Small intestine (tissue), 16 donors: ENCODE measurements around the gene TMEM31. TPM values are rescaled to one million over a fixed set of nuclear protein-coding genes. Genes with fewer than 3 reads are reported as not detected.

Experiments used
- DNase-seq, 2 donors: peaks; one replicate each; pipeline versions ENCODE4 v3.0.0 to v3.0.0-alpha.2; 2013
- FAIRE-seq: peaks from 2 replicates; lab custom pipeline; 2012; peaks lifted over from hg19 to GRCh38; lab: Jason Lieb, UNC
- H3K27ac ChIP-seq, 3 donors: one replicate each; pipeline ENCODE4 v1.5.1; 2013; ENCODE audit warnings: low read length in 2 of 3, mild to moderate bottlenecking in 2 of 3, control low read depth in 1 of 3, inconsistent platforms in 1 of 3, low read depth in 1 of 3, moderate library complexity in 1 of 3
- H3K27me3 ChIP-seq, 3 donors: one replicate each; pipeline ENCODE4 v1.6.1; 2013; ENCODE audit warnings: low read length in 3 of 3, inconsistent platforms in 1 of 3; ENCODE audit not compliant: control insufficient read depth in 3 of 3, insufficient read depth in 3 of 3
- H3K36me3 ChIP-seq, 3 donors: one replicate each; pipeline ENCODE4 v1.6.1; 2013; ENCODE audit warnings: low read length in 3 of 3, inconsistent platforms in 1 of 3, low read depth in 1 of 3, mild to moderate bottlenecking in 1 of 3, moderate library complexity in 1 of 3; ENCODE audit not compliant: control insufficient read depth in 3 of 3, insufficient read depth in 2 of 3
- H3K4me1 ChIP-seq, 3 donors: one replicate each; pipeline ENCODE4 v1.6.1; 2013; ENCODE audit warnings: low read length in 2 of 3, inconsistent platforms in 1 of 3, low read depth in 1 of 3, mild to moderate bottlenecking in 1 of 3, moderate library complexity in 1 of 3; ENCODE audit not compliant: control insufficient read depth in 3 of 3, insufficient read depth in 2 of 3
- H3K4me3 ChIP-seq, 3 donors: one replicate each; pipeline ENCODE4 v1.5.1; 2013; ENCODE audit warnings: low read length in 3 of 3, control low read depth in 1 of 3, inconsistent platforms in 1 of 3, low read depth in 1 of 3, mild to moderate bottlenecking in 1 of 3, moderate library complexity in 1 of 3
- H3K9me3 ChIP-seq, 2 donors: one replicate each; pipeline ENCODE4 v1.6.1; 2013; ENCODE audit warnings: low read depth in 1 of 2, low read length in 1 of 2; ENCODE audit not compliant: control insufficient read depth in 2 of 2, insufficient read depth in 1 of 2
- WGBS, 3 donors: extraction: QIAGEN DNeasy Blood & Tissue Kit; methylation state at CpG; one replicate each; pipeline ENCODE4 v1.1.7; 2013; 5-methylcytosine and 5-hydroxymethylcytosine counted together
- long read RNA-seq, 10 donors: transcript quantifications; one replicate each; lab custom pipeline, GENCODE V29; 2026
- polyA plus RNA-seq, 4 donors: library from polyadenylated mRNA; stranded (reverse) in 3 of 4; unstranded in 1 of 4; fragments of 200-250 nt in 3 of 4; fragments of 120-200 nt in 1 of 4; gene quantifications; one replicate each; pipeline versions ENCODE4 v1.2.1 to v1.2.3, GENCODE V29; 2013
- donor health status: healthy with polysubstance abuse.
- donor health status: control.
- donor health status: control.
- donor health status: Bipolar disorder and iron deficiency.
- donor health status: healthy.

Gene TMEM31
- under 1 TPM in 1 of 4 donors, not detected in 3; 0.13 TPM for polyA plus RNA-seq
- long read RNA-seq, donor 1, result 0 reads
- long read RNA-seq, donor 2, result 0 reads
- long read RNA-seq, donor 3, result 0 reads
- long read RNA-seq, donor 4, result 0 reads
- long read RNA-seq, donor 5, result 0 reads
- long read RNA-seq, donor 6, result 0 reads
- long read RNA-seq, donor 7, result 0 reads
- long read RNA-seq, donor 8, result 0 reads
- long read RNA-seq, donor 9, result 0 reads
- long read RNA-seq, donor 10, result 0 reads

GRCh38 chrX:103710609-103711008, at the start of gene TMEM31:
TMEM31 (plus strand) TSS chrX:103710909; CDS start chrX:103712259, 1,350 bp downstream.
- H3K36me3 ChIP-seq, result no peaks in the 10 kb centered on the region

GRCh38 chrX:103663981-103664762, 46.5 kb upstream of the TMEM31 start:
- Histone ChIP-seq H3K27me3 (peaks cover 0 to 13% (median 0%) of the 10 kb centered on the region in 3 donors), H3K36me3 (no peaks in the 10 kb centered on the region), H3K9me3 (no peaks in the 10 kb centered on the region), H3K27ac (no peak overlapping the region), H3K4me1 (no peaks in the 10 kb centered on the region), H3K4me3 (no peak overlapping the region)
- DNase-seq (peak in 1 of 2 donors; percentile 3), FAIRE-seq (no peak)
- WGBS, 3 donors, result 22 to 44% (median 22%) methylated on average over 21 to 23 of the region's 23 CpGs

More at GRCh38 chrX:103710609-103711008, at the start of gene TMEM31:
- no peaks in the 10 kb centered on the region for H3K9me3 ChIP-seq
- WGBS, 3 donors, result 74 to 90% (median 84%) methylated on average over 5 of the region's 5 CpGs
- H3K27ac ChIP-seq, result no peak within 1 kb of the TSS
- DNase-seq (no peak), FAIRE-seq (no peak)
- no peaks in the 10 kb centered on the region for H3K4me1 ChIP-seq
- no peak within 1 kb of the TSS for H3K4me3 ChIP-seq
- H3K27me3 ChIP-seq, result no peaks in the 10 kb centered on the region

- 79 to 91% (median 84%) methylated on average over 3 of the region's 3 CpGs for WGBS, 3 donors
- no peak overlapping the region for H3K4me3 ChIP-seq
- no peak overlapping the region for H3K27ac ChIP-seq
- FAIRE-seq (no peak), DNase-seq (no peak)
- no peaks in the 10 kb centered on the region for H3K4me1 ChIP-seq
- H3K27me3 ChIP-seq, result peaks cover 0 to 13% (median 0%) of the 10 kb centered on the region in 3 donors
- H3K36me3 ChIP-seq, result no peaks in the 10 kb centered on the region
- H3K9me3 ChIP-seq, result no peaks in the 10 kb centered on the region
These were observed 44.3 kb upstream of the TMEM31 start for GRCh38 chrX:103666202-103667107.

- peaks cover 0 to 2% (median 0%) of the 10 kb centered on the region in 3 donors for H3K36me3 ChIP-seq
- DNase-seq (no peak), FAIRE-seq (no peak)
- H3K9me3 ChIP-seq, result no peaks in the 10 kb centered on the region
- no peaks in the 10 kb centered on the region for H3K4me1 ChIP-seq
- H3K27ac ChIP-seq, result no peak overlapping the region
- no peak overlapping the region for H3K4me3 ChIP-seq
- peaks cover 0 to under 1% (median 0%) of the 10 kb centered on the region in 3 donors for H3K27me3 ChIP-seq
- WGBS, 3 donors, result 63 to 64% (median 63%) methylated on average over 1 of the region's 1 CpG
These were observed 41.0 kb upstream of the TMEM31 start for GRCh38 chrX:103669745-103670144.

- 75 to 82% (median 79%) methylated on average over 8 of the region's 8 CpGs for WGBS, 3 donors
- peaks cover 0 to 9% (median 4%) of the 10 kb centered on the region in 3 donors for H3K36me3 ChIP-seq
These were observed 35.9 kb upstream of the TMEM31 start for GRCh38 chrX:103674531-103675454.

GRCh38 chrX:103678199-103678993, 32.3 kb upstream of the TMEM31 start:
- Histone ChIP-seq H3K4me1 (no peaks in the 10 kb centered on the region), H3K27me3 (no peaks in the 10 kb centered on the region), H3K9me3 (no peaks in the 10 kb centered on the region), H3K36me3 (peaks cover 3 to 16% (median 4%) of the 10 kb centered on the region in 3 donors), H3K4me3 (no peak overlapping the region), H3K27ac (no peak overlapping the region)
- FAIRE-seq (no peak), DNase-seq (no peak)
- 64 to 84% (median 79%) methylated on average over 5 of the region's 5 CpGs for WGBS, 3 donors

More at GRCh38 chrX:103674531-103675454, 35.9 kb upstream of the TMEM31 start:
- DNase-seq (no peak), FAIRE-seq (no peak)
- no peaks in the 10 kb centered on the region for H3K27me3 ChIP-seq
- no peaks in the 10 kb centered on the region for H3K9me3 ChIP-seq
- no peaks in the 10 kb centered on the region for H3K4me1 ChIP-seq
- no peak overlapping the region for H3K27ac ChIP-seq
- no peak overlapping the region for H3K4me3 ChIP-seq

GRCh38 chrX:103681443-103681842, 29.3 kb upstream of the TMEM31 start:
- no peaks in the 10 kb centered on the region for H3K27me3 ChIP-seq
- H3K27ac ChIP-seq, result no peak overlapping the region
- H3K36me3 ChIP-seq, result peaks cover 0 to 13% (median 7%) of the 10 kb centered on the region in 3 donors
- 62 to 88% (median 73%) methylated on average over 2 of the region's 2 CpGs for WGBS, 3 donors
- no peak for FAIRE-seq
- no peak overlapping the region for H3K4me3 ChIP-seq
- no peaks in the 10 kb centered on the region for H3K4me1 ChIP-seq
- no peak for DNase-seq
- H3K9me3 ChIP-seq, result no peaks in the 10 kb centered on the region
